GM19372 (cell line): Measurements from ENCODE around the gene C22orf42.
"Not testable (repeated sequence)": the region's sequence is repeated elsewhere in the genome, so short reads cannot be mapped to it uniquely, and the experiment has no call there.

Experiments
- ATAC-seq: cut with Tn5 transposase; IDR thresholded peaks from one replicate; pipeline ENCODE4 v1.9.1; 2021; ENCODE audit warnings: mild to moderate bottlenecking, low read depth, moderate library complexity; ENCODE audit not compliant: unreplicated experiment

Gene C22orf42

GRCh38 chr22:32137731-32138324 lies 21.3 kb downstream of the C22orf42 start:
- not testable (repeated sequence) for ATAC-seq

GRCh38 chr22:32136881-32137280 lies 22.2 kb downstream of the C22orf42 start:
- ATAC-seq: not testable (repeated sequence)

- ATAC-seq: not testable (repeated sequence)
Observed at GRCh38 chr22:32135958-32136357, 23.1 kb downstream of the C22orf42 start.

GRCh38 chr22:32134796-32135195 lies 24.3 kb downstream of the C22orf42 start:
- ATAC-seq: not testable (repeated sequence)

- no peak for ATAC-seq
Observed at GRCh38 chr22:32132783-32133182, 26.3 kb downstream of the C22orf42 start.

- no peak for ATAC-seq
Observed at GRCh38 chr22:32132126-32132525, 27.0 kb downstream of the C22orf42 start.

- ATAC-seq: no peak
Observed at GRCh38 chr22:32130464-32130863, 28.6 kb downstream of the C22orf42 start.

- ATAC-seq: no peak
Observed at GRCh38 chr22:32127904-32128303, 31.2 kb downstream of the C22orf42 start.

GRCh38 chr22:32123657-32124056 lies 35.4 kb downstream of the C22orf42 start:
- ATAC-seq: no peak

GRCh38 chr22:32122899-32123298 lies 36.2 kb downstream of the C22orf42 start:
- no peak for ATAC-seq

- ATAC-seq: no peak
Observed at GRCh38 chr22:32120603-32121002, 38.5 kb downstream of the C22orf42 start.

GRCh38 chr22:32119568-32120235 lies 39.4 kb downstream of the C22orf42 start:
- no peak for ATAC-seq

GRCh38 chr22:32112380-32112779 lies 46.7 kb downstream of the C22orf42 start:
- no peak for ATAC-seq

GRCh38 chr22:32106930-32107329 lies 52.2 kb downstream of the C22orf42 start:
- ATAC-seq: no peak

GRCh38 chr22:32103658-32104315 lies 55.3 kb downstream of the C22orf42 start:
- ATAC-seq: no peak

GRCh38 chr22:32100711-32101110 lies 58.4 kb downstream of the C22orf42 start:
- ATAC-seq: no peak
